ENCODE measurements around the gene BSDC1. TPM values are rescaled to one million over a fixed set of nuclear protein-coding genes. Genes with fewer than 3 reads are reported as not detected.

The BSDC1 gene
- polyA plus RNA-seq, 1 of the 3 experiments (the other 2 are of a cell fraction), result 51.0 TPM

DNA sequence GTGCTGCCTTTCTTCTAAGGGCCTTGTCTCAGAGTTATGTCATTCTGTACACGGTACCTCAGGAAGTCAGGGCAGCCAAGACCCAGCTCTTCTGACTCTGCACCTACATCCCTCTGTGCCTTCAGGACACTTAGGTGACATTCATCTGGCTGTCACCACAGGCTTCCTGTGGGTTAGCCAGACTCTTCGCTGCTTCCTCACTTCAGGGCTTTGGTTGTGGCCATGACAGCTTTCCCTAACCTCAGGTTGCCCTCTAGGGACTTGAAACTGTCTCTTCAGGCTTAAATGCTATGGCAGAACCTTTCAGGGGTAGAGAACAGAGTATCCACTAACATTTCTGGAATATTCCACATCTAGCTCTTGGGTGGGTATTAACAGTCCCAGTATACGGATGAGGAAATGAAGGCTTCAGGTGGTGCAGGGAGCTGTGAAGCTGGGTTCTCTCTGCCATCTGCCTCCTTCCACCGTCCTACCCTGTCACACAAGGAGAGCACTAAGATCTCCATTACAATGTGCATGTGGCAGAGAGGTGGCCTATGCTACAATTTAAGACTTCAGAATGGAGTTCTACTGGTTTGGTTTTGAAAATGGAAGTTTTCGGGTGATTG is 22.0 kb downstream of the BSDC1 start:
- Histone ChIP-seq H3K4me1 (ENCODE audit: control insufficient read depth in 1 of 2, insufficient read depth in 2 of 2, low read depth in 1 of 2, low read length in 1 of 2) (no peaks in the 10 kb centered on the region), H4K20me1 (ENCODE audit: insufficient read depth) (no peaks in the 10 kb centered on the region), H3K27me3 (ENCODE audit: insufficient read depth) (no peaks in the 10 kb centered on the region), H3K4me2 (no peak overlapping the region), H3K9me2 (no peaks in the 10 kb centered on the region), H3K9me3 (no peaks in the 10 kb centered on the region), H3K79me2 (ENCODE audit: insufficient read depth) (no peaks in the 10 kb centered on the region), H3K4me3 (ENCODE audit: low read depth in 2 of 2, low read length in 1 of 2) (no peak overlapping the region), H3K9ac (no peak overlapping the region), H3K36me3 (replicated peaks in 1 of 2; ENCODE audit: control insufficient read depth in 1 of 2, insufficient read depth in 2 of 2, low read length in 1 of 2) (peaks cover 41 to 65% of the 10 kb centered on the region in 2 experiments), H3F3A (replicated peaks; ENCODE audit: insufficient read depth) (peaks cover 2% of the 10 kb centered on the region), H3K27ac (ENCODE audit: low read depth in 2 of 2, low read length in 1 of 2) (no peak overlapping the region), H2AFZ (ENCODE audit: low read depth) (no peak overlapping the region)
- no peak for DNase-seq
- TF ChIP-seq RAD21 (IDR thresholded peaks at IDR 0.05; ENCODE audit: low read length) (peak; percentile 31; the same call in 1 of the 2 replicates), RCOR1 (IDR thresholded peaks at IDR 0.05; ENCODE audit: low read length) (no peak)
- ChIA-PET CTCF (interaction anchor here (0.9 to 1.7 kb wide), 3 partner anchors 22 to 156 kb away, joined by 3 to 4 read pairs (median 3); partner anchors contain the start of genes EIF3I and TMEM234), POLR2A (no interaction called here)
- 91% methylated on average over 5 of the region's 5 CpGs for WGBS (ENCODE audit: low lambda C conversion rate)

DNA sequence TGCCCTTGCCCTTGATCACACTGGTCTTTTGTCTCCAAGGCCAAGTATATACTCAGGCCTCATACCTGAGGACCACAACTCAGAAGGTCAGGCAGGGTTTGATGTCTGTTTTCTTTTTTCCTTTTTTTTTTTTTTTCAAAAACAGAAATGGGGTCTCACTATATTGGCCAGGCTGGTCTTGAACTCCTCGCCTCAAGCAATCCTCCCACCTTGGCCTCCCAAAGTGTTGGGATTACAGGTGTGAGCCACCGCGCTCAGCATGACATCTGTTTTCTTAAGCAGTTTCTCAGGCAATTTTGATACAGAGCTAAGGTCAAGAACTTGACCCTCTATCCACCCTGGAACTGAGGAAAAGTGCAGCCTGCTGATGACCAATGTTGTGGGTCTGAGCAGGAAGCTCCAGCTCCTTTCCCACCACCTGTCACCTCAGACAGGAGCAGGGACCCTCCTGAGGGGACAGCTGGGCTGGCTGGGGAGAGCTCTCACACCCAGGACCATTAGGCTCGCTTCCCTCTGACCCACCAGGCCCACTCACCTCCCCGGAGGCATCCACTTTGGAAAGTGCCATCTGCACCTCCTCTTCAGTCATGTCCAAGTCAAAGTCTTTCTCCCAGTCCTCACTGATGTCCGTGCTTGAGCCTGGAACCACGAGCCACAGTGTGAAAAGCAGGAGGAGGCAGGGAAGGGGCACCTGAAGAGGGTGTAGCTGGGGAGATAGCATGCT is 26.2 kb downstream of the BSDC1 start:
- Histone ChIP-seq H3F3A (replicated peaks; ENCODE audit: insufficient read depth) (peaks cover 8% of the 10 kb centered on the region), H3K4me3 (ENCODE audit: low read depth in 2 of 2, low read length in 1 of 2) (no peak overlapping the region), H3K9me3 (no peaks in the 10 kb centered on the region), H3K9ac (no peak overlapping the region), H3K4me1 (ENCODE audit: control insufficient read depth in 1 of 2, insufficient read depth in 2 of 2, low read depth in 1 of 2, low read length in 1 of 2) (no peaks in the 10 kb centered on the region), H4K20me1 (ENCODE audit: insufficient read depth) (no peaks in the 10 kb centered on the region), H3K27ac (ENCODE audit: low read depth in 2 of 2, low read length in 1 of 2) (no peak overlapping the region), H3K79me2 (ENCODE audit: insufficient read depth) (no peaks in the 10 kb centered on the region), H2AFZ (ENCODE audit: low read depth) (no peak overlapping the region), H3K4me2 (no peak overlapping the region), H3K36me3 (replicated peaks in 1 of 2; ENCODE audit: control insufficient read depth in 1 of 2, insufficient read depth in 2 of 2, low read length in 1 of 2) (peaks cover 29 to 56% of the 10 kb centered on the region in 2 experiments), H3K27me3 (ENCODE audit: insufficient read depth) (no peaks in the 10 kb centered on the region), H3K9me2 (no peaks in the 10 kb centered on the region)
- no peak for DNase-seq
- ChIA-PET POLR2A (interaction anchor here (0.6 to 1.1 kb wide), 2 partner anchors 9 to 12 kb away, joined by 3 to 4 read pairs; no protein-coding TSS in a partner anchor), CTCF (no interaction called here)
- TF ChIP-seq, protein P1, sequence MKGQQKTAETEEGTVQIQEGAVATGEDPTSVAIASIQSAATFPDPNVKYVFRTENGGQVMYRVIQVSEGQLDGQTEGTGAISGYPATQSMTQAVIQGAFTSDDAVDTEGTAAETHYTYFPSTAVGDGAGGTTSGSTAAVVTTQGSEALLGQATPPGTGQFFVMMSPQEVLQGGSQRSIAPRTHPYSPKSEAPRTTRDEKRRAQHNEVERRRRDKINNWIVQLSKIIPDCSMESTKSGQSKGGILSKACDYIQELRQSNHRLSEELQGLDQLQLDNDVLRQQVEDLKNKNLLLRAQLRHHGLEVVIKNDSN (IDR thresholded peaks at IDR 0.05; ENCODE audit: borderline replicate concordance, low read depth), result no peak
- TF ChIP-seq FOSL2 (IDR thresholded peaks at IDR 0.05; ENCODE audit: borderline replicate concordance, low read depth) (no peak), RCOR1 (IDR thresholded peaks at IDR 0.05; ENCODE audit: low read length) (no peak), EP300 (IDR thresholded peaks at IDR 0.05; ENCODE audit: borderline replicate concordance in 1 of 2, low read depth in 1 of 2, low read length in 1 of 2) (no peak), GABPA (IDR thresholded peaks at IDR 0.05; ENCODE audit: low read depth) (no peak), ELF1 (IDR thresholded peaks at IDR 0.05) (no peak), FOXM1 (IDR thresholded peaks at IDR 0.05; ENCODE audit: low read depth) (no peak), TAF1 (IDR thresholded peaks at IDR 0.05; ENCODE audit: borderline replicate concordance, low read depth, low read length) (no peak), TEAD4 (IDR thresholded peaks at IDR 0.05; ENCODE audit: borderline replicate concordance, insufficient read depth) (no peak)
- WGBS (ENCODE audit: low lambda C conversion rate), result 92% methylated on average over 7 of the region's 7 CpGs

Data from SK-N-SH (cell line).